H9 (cell line): ENCODE results near the gene BAZ2A. TPM values are rescaled to one million over a fixed set of nuclear protein-coding genes. Genes with fewer than 3 reads are reported as not detected.

ENCODE experiments used
- DNase-seq: peaks from one replicate; pipeline ENCODE4 v3.0.0-alpha.2; 2017
- H2AFZ ChIP-seq: one replicate; pipeline ENCODE4 v1.6.1; 2013; ENCODE audit warnings: mild to moderate bottlenecking, low read length, control low read depth, moderate library complexity
- H2AK5ac ChIP-seq: 2 replicates; pipeline ENCODE4 v1.6.1; 2013; ENCODE audit warnings: low read length, control low read depth, mixed read lengths; ENCODE audit not compliant: insufficient read length
- H2BK120ac ChIP-seq: one replicate; pipeline ENCODE4 v1.6.1; 2013; ENCODE audit warnings: low read depth, mild to moderate bottlenecking, low read length, control low read depth, inconsistent platforms; ENCODE audit not compliant: poor library complexity, severe bottlenecking
- H2BK12ac ChIP-seq: 2 replicates; pipeline ENCODE4 v1.6.1; 2013; ENCODE audit warnings: low read length, control low read depth, mixed read lengths, low read depth; ENCODE audit not compliant: insufficient read length
- H2BK15ac ChIP-seq: 2 replicates; pipeline ENCODE4 v1.6.1; 2013; ENCODE audit warnings: low read depth, low read length, control low read depth
- H2BK20ac ChIP-seq: one replicate; pipeline ENCODE4 v1.6.1; 2013; ENCODE audit warnings: low read depth, mild to moderate bottlenecking, low read length, control low read depth, inconsistent platforms; ENCODE audit not compliant: poor library complexity, severe bottlenecking
- H2BK5ac ChIP-seq: 2 replicates; pipeline ENCODE4 v1.6.1; 2013; ENCODE audit warnings: low read length, control low read depth, mixed read lengths; ENCODE audit not compliant: insufficient read length
- H3K14ac ChIP-seq: 2 replicates; pipeline ENCODE4 v1.6.1; 2013; ENCODE audit warnings: low read length, control low read depth; ENCODE audit not compliant: insufficient read depth
- H3K18ac ChIP-seq: 2 replicates; pipeline ENCODE4 v1.6.1; 2013; ENCODE audit warnings: low read depth, mild to moderate bottlenecking, mixed read lengths, low read length, control low read depth; ENCODE audit not compliant: insufficient read length
- H3K23ac ChIP-seq: 2 replicates; pipeline ENCODE4 v1.6.1; 2013; ENCODE audit warnings: low read length, control low read depth, mixed read lengths, low read depth; ENCODE audit not compliant: insufficient read length
- H3K23me2 ChIP-seq: 2 replicates; pipeline ENCODE4 v1.6.1; 2013; ENCODE audit warnings: low read depth, mild to moderate bottlenecking, mixed read lengths, low read length, control low read depth; ENCODE audit not compliant: insufficient read length, poor library complexity, severe bottlenecking
- H3K27ac ChIP-seq: 2 replicates; pipeline ENCODE4 v1.5.1; 2013; ENCODE audit warnings: low read length, control low read depth, mixed read lengths, low read depth; ENCODE audit not compliant: insufficient read length
- H3K27me3 ChIP-seq: 2 replicates; pipeline ENCODE4 v1.6.1; 2013; ENCODE audit warnings: low read length, control low read depth, inconsistent platforms; ENCODE audit not compliant: insufficient read depth
- H3K4ac ChIP-seq: 2 replicates; pipeline ENCODE4 v1.6.1; 2013; ENCODE audit warnings: low read depth, mild to moderate bottlenecking, control low read depth, inconsistent platforms, low read length, moderate library complexity
- H3K4me1 ChIP-seq: 2 replicates; pipeline ENCODE4 v1.6.1; 2013; ENCODE audit warnings: low read length, control low read depth, inconsistent platforms; ENCODE audit not compliant: insufficient read depth
- H3K4me2 ChIP-seq: 2 replicates; pipeline ENCODE4 v1.6.1; 2013; ENCODE audit warnings: low read length, control low read depth, mixed read lengths; ENCODE audit not compliant: insufficient read length, insufficient read depth
- H3K56ac ChIP-seq: 2 replicates; pipeline ENCODE4 v1.6.1; 2013; ENCODE audit warnings: low read depth, mild to moderate bottlenecking, mixed read lengths, low read length, control low read depth; ENCODE audit not compliant: insufficient read length
- H3K79me1 ChIP-seq: 2 replicates; pipeline ENCODE4 v1.6.1; 2013; ENCODE audit warnings: low read depth, mild to moderate bottlenecking, moderate library complexity, low read length, control low read depth, inconsistent platforms; ENCODE audit not compliant: insufficient read depth, poor library complexity, severe bottlenecking
- H3K79me2 ChIP-seq: 2 replicates; pipeline ENCODE4 v1.6.1; 2013; ENCODE audit warnings: low read length, control low read depth, inconsistent platforms; ENCODE audit not compliant: insufficient read depth
- H3K9ac ChIP-seq: 2 replicates; pipeline ENCODE4 v1.6.1; 2013; ENCODE audit warnings: low read length, control low read depth, mixed read lengths; ENCODE audit not compliant: insufficient read length; ENCODE audit errors: extremely low read depth
- H3K9me3 ChIP-seq: one replicate; pipeline ENCODE4 v1.6.1; 2013; ENCODE audit warnings: low read depth, low read length, inconsistent platforms; ENCODE audit not compliant: control insufficient read depth
- H3T11ph ChIP-seq: one replicate; pipeline ENCODE4 v1.6.1; 2013; ENCODE audit warnings: mild to moderate bottlenecking, low read length, control low read depth, inconsistent platforms
- H4K20me1 ChIP-seq: one replicate; pipeline ENCODE4 v1.6.1; 2013; ENCODE audit not compliant: control insufficient read depth, insufficient read length, insufficient read depth
- H4K5ac ChIP-seq: 2 replicates; pipeline ENCODE4 v1.6.1; 2013; ENCODE audit warnings: low read depth, mild to moderate bottlenecking, mixed read lengths, low read length, control low read depth; ENCODE audit not compliant: insufficient read length
- H4K8ac ChIP-seq: replicated peaks from 2 replicates; pipeline ENCODE4 v1.6.1; 2013; ENCODE audit warnings: low read length, control low read depth, mixed read lengths, low read depth; ENCODE audit not compliant: insufficient read length
- H4K91ac ChIP-seq: 2 replicates; pipeline ENCODE4 v1.6.1; 2013; ENCODE audit warnings: low read depth, mild to moderate bottlenecking, moderate library complexity, mixed read lengths, low read length, control low read depth; ENCODE audit not compliant: insufficient read length
- H3K27ac Mint-ChIP-seq, 3 experiments: 2 replicates in 2 of 3; 3 replicates in 1 of 3; pipeline ENCODE4 v1.8.0; 2020 to 2021; ENCODE audit warnings: mixed read lengths in 3 of 3, mild to moderate bottlenecking in 1 of 3, moderate library complexity in 1 of 3
- H3K27me3 Mint-ChIP-seq: 2 replicates; pipeline ENCODE4 v1.8.0; 2021; ENCODE audit warnings: low read depth, mild to moderate bottlenecking, moderate library complexity, mixed read lengths
- H3K36me3 Mint-ChIP-seq, 3 experiments: 2 replicates in 2 of 3; 3 replicates in 1 of 3; pipeline ENCODE4 v1.8.0; 2020 to 2021; ENCODE audit warnings: low read depth in 3 of 3, mixed read lengths in 3 of 3; ENCODE audit not compliant: insufficient read depth in 1 of 3
- H3K4me1 Mint-ChIP-seq, 2 experiments: 2 replicates each; pipeline ENCODE4 v1.8.0; 2020; ENCODE audit warnings: mixed read lengths in 2 of 2
- H3K4me3 Mint-ChIP-seq, 2 experiments: 2 replicates in 1 of 2; 3 replicates in 1 of 2; pipeline ENCODE4 v1.8.0; 2020 to 2021; ENCODE audit warnings: mild to moderate bottlenecking in 2 of 2, mixed read lengths in 2 of 2, moderate library complexity in 1 of 2
- H3K9me3 Mint-ChIP-seq, 2 experiments: 2 replicates in 1 of 2; 3 replicates in 1 of 2; pipeline ENCODE4 v1.8.0; 2020; ENCODE audit warnings: mild to moderate bottlenecking in 2 of 2, mixed read lengths in 2 of 2, moderate library complexity in 1 of 2
- WGBS: extraction: QIAGEN DNeasy Blood & Tissue Kit; methylation state at CpG from one replicate; pipeline ENCODE4 v1.1.7; 2013; ENCODE audit warnings: missing lambda C conversion rate, low lambda C conversion rate, mixed read lengths; ENCODE audit not compliant: insufficient read length; ENCODE audit errors: extremely low coverage; 5-methylcytosine and 5-hydroxymethylcytosine counted together
- total RNA-seq: library from RNA; stranded (reverse); gene quantifications from 2 replicates; pipeline ENCODE4 v1.2.1, GENCODE V29; 2021
- TF ChIP-seq, protein P1 (sequence below): fragments of 200-600 bp; sonication (generic); conservative IDR thresholded peaks from 3 replicates; pipeline ENCODE4 v1.8.0; 2021; ENCODE audit warnings: antibody characterized with exemption, mild to moderate bottlenecking

BAZ2A gene
- total RNA-seq, 1 experiment from 2014 or later, result 108 TPM

- no CpG with 5 or more reads among the region's 13 CpGs for WGBS
- TF ChIP-seq, protein P1, sequence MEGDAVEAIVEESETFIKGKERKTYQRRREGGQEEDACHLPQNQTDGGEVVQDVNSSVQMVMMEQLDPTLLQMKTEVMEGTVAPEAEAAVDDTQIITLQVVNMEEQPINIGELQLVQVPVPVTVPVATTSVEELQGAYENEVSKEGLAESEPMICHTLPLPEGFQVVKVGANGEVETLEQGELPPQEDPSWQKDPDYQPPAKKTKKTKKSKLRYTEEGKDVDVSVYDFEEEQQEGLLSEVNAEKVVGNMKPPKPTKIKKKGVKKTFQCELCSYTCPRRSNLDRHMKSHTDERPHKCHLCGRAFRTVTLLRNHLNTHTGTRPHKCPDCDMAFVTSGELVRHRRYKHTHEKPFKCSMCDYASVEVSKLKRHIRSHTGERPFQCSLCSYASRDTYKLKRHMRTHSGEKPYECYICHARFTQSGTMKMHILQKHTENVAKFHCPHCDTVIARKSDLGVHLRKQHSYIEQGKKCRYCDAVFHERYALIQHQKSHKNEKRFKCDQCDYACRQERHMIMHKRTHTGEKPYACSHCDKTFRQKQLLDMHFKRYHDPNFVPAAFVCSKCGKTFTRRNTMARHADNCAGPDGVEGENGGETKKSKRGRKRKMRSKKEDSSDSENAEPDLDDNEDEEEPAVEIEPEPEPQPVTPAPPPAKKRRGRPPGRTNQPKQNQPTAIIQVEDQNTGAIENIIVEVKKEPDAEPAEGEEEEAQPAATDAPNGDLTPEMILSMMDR, result no peak
- Histone ChIP-seq H3K23ac (no peak overlapping the region), H4K8ac (no peak overlapping the region), H3K56ac (no peak overlapping the region), H2BK15ac (no peak overlapping the region), H3K4ac (no peak overlapping the region), H2AFZ (no peak overlapping the region), H3K4me2 (peak overlapping the region; percentile 51), H2BK120ac (no peak overlapping the region), H3K27me3 (no peaks in the 10 kb centered on the region), H4K91ac (no peak overlapping the region), H2BK5ac (no peak overlapping the region), H3K14ac (no peak overlapping the region), H3K9ac (no peak overlapping the region), H3T11ph (no peak overlapping the region), H3K18ac (no peak overlapping the region), H2BK12ac (no peak overlapping the region), H3K9me3 (no peaks in the 10 kb centered on the region), H3K79me2 (peaks cover 16% of the 10 kb centered on the region; the same call in 1 of the 2 replicates), H2AK5ac (no peak overlapping the region), H3K79me1 (peaks cover 2% of the 10 kb centered on the region), H4K5ac (no peak overlapping the region), H3K4me1 (peaks cover 14% of the 10 kb centered on the region; the same call in 1 of the 2 replicates), H4K20me1 (no peaks in the 10 kb centered on the region), H3K23me2 (peaks cover 34% of the 10 kb centered on the region), H2BK20ac (no peak overlapping the region), H3K27ac (no peak overlapping the region)
- Mint-ChIP-seq H3K4me3 (peak overlapping the region; percentile 36 to 92), H3K36me3 (peaks cover 0 to 3% (median 0%) of the 10 kb centered on the region in 3 experiments; a peak in 2 of 7 replicates), H3K27ac (peak overlapping the region; percentile 73 to 81 (median 78); a peak in 4 of 7 replicates), H3K9me3 (peaks cover 0 to 6% of the 10 kb centered on the region in 2 experiments; a peak in 1 of 5 replicates), H3K27me3 (no peaks in the 10 kb centered on the region), H3K4me1 (peaks cover 63 to 68% of the 10 kb centered on the region in 2 experiments)
- DNase-seq, result peak; percentile 92
These were observed 1.9 kb upstream of the BAZ2A start for GRCh38 chr12:56631790-56632700.
